WTC11 (cell line): ENCODE data around the gene SPOP.
"Not testable (repeated sequence)": the region's sequence is repeated elsewhere in the genome, so short reads cannot be mapped to it uniquely, and the experiment has no call there.

Source experiments
- ATF6 ChIP-seq: sonication (generic); formaldehyde crosslinking; IDR thresholded peaks from 2 replicates; pipeline ENCODE4 v1.8.1; 2023; ENCODE audit warnings: mild to moderate bottlenecking, missing genetic modification reagents
- CBFB ChIP-seq: sonication (generic); formaldehyde crosslinking; IDR thresholded peaks from 2 replicates; pipeline ENCODE4 v1.8.1; 2022; ENCODE audit warnings: mild to moderate bottlenecking, low read depth, missing genetic modification reagents
- CTCF ChIP-seq: fragments of 200-600 bp; IDR thresholded peaks from 2 replicates; pipeline ENCODE4 v1.8.0; 2022; ENCODE audit warnings: antibody characterized with exemption
- FOXP1 ChIP-seq: sonication (generic); formaldehyde crosslinking; IDR thresholded peaks from 2 replicates; pipeline ENCODE4 v1.8.0; 2022; ENCODE audit warnings: missing genetic modification reagents, mild to moderate bottlenecking, moderate library complexity, borderline replicate concordance
- FOXP4 ChIP-seq: sonication (generic); formaldehyde crosslinking; IDR thresholded peaks from 2 replicates; pipeline ENCODE4 v1.8.0; 2022; ENCODE audit warnings: mild to moderate bottlenecking, missing genetic modification reagents
- NR3C1 ChIP-seq: sonication (generic); formaldehyde crosslinking; conservative IDR thresholded peaks from 2 replicates; pipeline ENCODE4 v1.8.1; 2023; ENCODE audit warnings: low read depth, mild to moderate bottlenecking, missing genetic modification reagents
- SP1 ChIP-seq: sonication (generic); formaldehyde crosslinking; conservative IDR thresholded peaks from 2 replicates; pipeline ENCODE4 v1.8.1; 2022; ENCODE audit warnings: missing genetic modification reagents
- TCF7 ChIP-seq: sonication (generic); formaldehyde crosslinking; IDR thresholded peaks from 2 replicates; pipeline ENCODE4 v1.8.0; 2022; ENCODE audit warnings: mild to moderate bottlenecking, low read depth, missing genetic modification reagents, moderate library complexity
- ZNF416 ChIP-seq: fragments of 250-450 bp; sonication (Bioruptor Pico); IDR thresholded peaks from 2 replicates; pipeline ENCODE4 v1.9.0; 2021; ENCODE audit warnings: mild to moderate bottlenecking, inconsistent platforms
- ZNF423 ChIP-seq: fragments of 250-450 bp; sonication (Bioruptor Pico); IDR thresholded peaks from 2 replicates; pipeline ENCODE4 v2.1.2; 2022; ENCODE audit warnings: mild to moderate bottlenecking, moderate library complexity
- TF ChIP-seq, protein P1 (sequence below): sonication (generic); formaldehyde crosslinking; IDR thresholded peaks from 2 replicates; pipeline ENCODE4 v1.8.0; 2022; ENCODE audit warnings: mild to moderate bottlenecking, missing genetic modification reagents

- TF ChIP-seq TCF7 (CRISPR knock-in tag); CTCF; ZNF423 (CRISPR knock-in tag); CBFB (CRISPR knock-in tag); ATF6 (CRISPR knock-in tag); NR3C1 (CRISPR knock-in tag); FOXP1 (CRISPR knock-in tag); SP1 (CRISPR knock-in tag); ZNF416 (CRISPR knock-in tag); FOXP4 (CRISPR knock-in tag): not testable (repeated sequence)
- TF ChIP-seq, protein P1, sequence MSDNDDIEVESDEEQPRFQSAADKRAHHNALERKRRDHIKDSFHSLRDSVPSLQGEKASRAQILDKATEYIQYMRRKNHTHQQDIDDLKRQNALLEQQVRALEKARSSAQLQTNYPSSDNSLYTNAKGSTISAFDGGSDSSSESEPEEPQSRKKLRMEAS (CRISPR knock-in tag): not testable (repeated sequence)
These were observed 109.2 kb downstream of the SPOP start for GRCh38 chr17:49568695-49569047.
